ENCODE measurements around the gene ULBP3. TPM values are rescaled to one million over a fixed set of nuclear protein-coding genes. Genes with fewer than 3 reads are reported as not detected.

The ULBP3 gene
- total RNA-seq, 4 donors from 2014 or later: 7.3 TPM; not detected in 3

DNA sequence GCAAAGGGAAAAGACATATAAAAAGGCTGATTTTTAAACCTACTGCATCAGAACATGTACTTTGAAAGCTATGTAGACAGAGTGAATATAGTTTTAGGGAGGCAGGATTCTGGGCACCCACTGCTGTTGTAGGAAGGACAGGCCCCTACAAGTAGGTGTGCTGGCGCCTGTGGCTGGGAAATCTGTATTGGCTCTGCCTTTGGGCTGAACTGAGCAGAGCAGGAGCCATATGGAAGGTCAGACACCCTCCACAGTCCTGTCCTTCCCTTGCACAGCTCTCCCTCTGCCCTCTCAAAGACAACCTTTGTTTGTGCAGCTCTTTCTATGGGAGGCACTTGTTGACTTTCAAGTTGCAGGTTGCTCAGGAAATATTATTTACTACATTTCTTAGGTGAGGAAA, 18.4 kb upstream of the ULBP3 start:
- Histone ChIP-seq H3K9me3 (no peaks in the 10 kb centered on the region), H3K27me3 (peaks cover 41% of the 10 kb centered on the region), H3K27ac (no peak overlapping the region), H3K4me1 (no peaks in the 10 kb centered on the region), H3K36me3 (no peaks in the 10 kb centered on the region), H3K4me3 (no peak overlapping the region)
- TF ChIP-seq CTCF (IDR thresholded peaks at IDR 0.05) (no peak), POLR2AphosphoS5 (IDR thresholded peaks at IDR 0.05) (no peak), EP300 (IDR thresholded peaks at IDR 0.05) (no peak), POLR2A (IDR thresholded peaks at IDR 0.05) (no peak)
- ATAC-seq: no peak
- WGBS, 2 donors (ENCODE audit: low coverage in 1 of 2): 100% methylated on average over 1 of the region's 1 CpG

DNA sequence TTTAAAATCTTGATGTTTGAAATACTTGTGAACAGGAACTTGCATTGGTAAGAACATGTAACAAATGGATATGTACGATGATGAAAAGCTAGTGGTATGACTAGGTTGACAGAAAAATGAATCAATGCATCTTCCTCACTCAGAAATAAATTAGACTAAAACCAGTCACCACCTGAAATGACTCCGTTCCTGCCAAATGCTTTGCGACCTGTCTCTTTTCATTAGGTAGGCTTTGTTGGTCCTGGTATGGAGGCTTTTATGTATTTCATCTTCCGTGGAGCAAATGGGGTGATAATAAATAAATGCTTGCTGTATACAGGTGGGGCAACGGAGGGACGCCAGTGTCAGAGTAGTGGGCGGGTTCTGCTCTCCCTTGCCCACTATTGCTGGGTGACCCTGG, 17.1 kb upstream of the ULBP3 start:
- Histone ChIP-seq H3K4me1 (no peaks in the 10 kb centered on the region), H3K9me3 (no peaks in the 10 kb centered on the region), H3K4me3 (no peak overlapping the region), H3K27me3 (peaks cover 48% of the 10 kb centered on the region), H3K27ac (no peak overlapping the region), H3K36me3 (no peaks in the 10 kb centered on the region)
- ATAC-seq: no peak
- 87 to 88% methylated on average over 6 to 7 of the region's 7 CpGs for WGBS, 2 donors (ENCODE audit: low coverage in 1 of 2)
- TF ChIP-seq POLR2A (IDR thresholded peaks at IDR 0.05) (no peak), CTCF (IDR thresholded peaks at IDR 0.05) (no peak), EP300 (IDR thresholded peaks at IDR 0.05) (no peak), POLR2AphosphoS5 (IDR thresholded peaks at IDR 0.05) (no peak)

GRCh38 chr6:150084426-150084825, 15.5 kb upstream of the ULBP3 start:
- TF ChIP-seq POLR2AphosphoS5 (IDR thresholded peaks at IDR 0.05) (no peak), CTCF (IDR thresholded peaks at IDR 0.05) (no peak)
- no peak for ATAC-seq
- peaks cover 48% of the 10 kb centered on the region for H3K27me3 ChIP-seq
- no peak overlapping the region for H3K27ac ChIP-seq
- WGBS, 2 donors (ENCODE audit: low coverage in 1 of 2): 56 to 80% methylated on average over 1 to 7 of the region's 7 CpGs
- H3K9me3 ChIP-seq: no peaks in the 10 kb centered on the region
- no peak overlapping the region for H3K4me3 ChIP-seq
- no peaks in the 10 kb centered on the region for H3K36me3 ChIP-seq
- no peaks in the 10 kb centered on the region for H3K4me1 ChIP-seq

DNA sequence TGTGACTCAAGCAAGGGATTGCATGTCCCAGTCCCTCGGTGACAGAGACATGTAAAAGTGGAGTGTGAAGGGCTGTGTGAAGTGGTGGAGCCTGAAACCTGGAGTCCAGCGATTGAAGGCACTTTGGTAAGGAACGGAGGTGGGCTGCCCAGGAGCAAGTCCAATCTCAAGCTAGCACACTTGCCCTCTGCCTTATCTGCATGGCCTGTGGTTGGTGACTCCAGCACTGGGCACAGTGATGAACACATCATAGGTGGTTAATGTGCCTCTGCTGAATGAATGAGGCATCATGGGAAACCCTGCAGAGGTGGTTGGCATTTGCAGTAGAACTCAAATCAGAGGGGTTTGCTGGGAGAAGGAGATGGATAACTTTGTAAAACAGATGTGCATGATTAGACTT, 14.9 kb upstream of the ULBP3 start:
- H3K4me1 ChIP-seq: no peaks in the 10 kb centered on the region
- WGBS, 2 donors (ENCODE audit: low coverage in 1 of 2): 93% methylated on average over 2 of the region's 3 CpGs; no CpG with 5 or more reads in 1 of the 2 donors
- no peak overlapping the region for H3K27ac ChIP-seq
- ATAC-seq: no peak
- no peaks in the 10 kb centered on the region for H3K36me3 ChIP-seq
- no peaks in the 10 kb centered on the region for H3K9me3 ChIP-seq
- no peak overlapping the region for H3K4me3 ChIP-seq
- no peak for TF ChIP-seq CTCF (IDR thresholded peaks at IDR 0.05)
- TF ChIP-seq POLR2AphosphoS5 (IDR thresholded peaks at IDR 0.05): no peak
- no peak for TF ChIP-seq EP300 (IDR thresholded peaks at IDR 0.05)
- no peak for TF ChIP-seq POLR2A (IDR thresholded peaks at IDR 0.05)
- H3K27me3 ChIP-seq: peaks cover 43% of the 10 kb centered on the region

GRCh38 chr6:150081702-150082101, 12.8 kb upstream of the ULBP3 start:
- Histone ChIP-seq H3K27me3 (peaks cover 40% of the 10 kb centered on the region), H3K9me3 (no peaks in the 10 kb centered on the region), H3K4me3 (no peak overlapping the region), H3K27ac (no peak overlapping the region), H3K36me3 (no peaks in the 10 kb centered on the region), H3K4me1 (no peaks in the 10 kb centered on the region)
- WGBS, 2 donors (ENCODE audit: low coverage in 1 of 2): 73 to 81% methylated on average over 2 to 4 of the region's 4 CpGs
- no peak for ATAC-seq
- no peak for TF ChIP-seq POLR2AphosphoS5 (IDR thresholded peaks at IDR 0.05)
- TF ChIP-seq CTCF (IDR thresholded peaks at IDR 0.05): no peak
- no peak for TF ChIP-seq POLR2A (IDR thresholded peaks at IDR 0.05)
- no peak for TF ChIP-seq EP300 (IDR thresholded peaks at IDR 0.05)

Data from gastroesophageal sphincter (tissue), 4 donors.